ENCODE data around the gene ABLIM1. TPM values are rescaled to one million over a fixed set of nuclear protein-coding genes. Genes with fewer than 3 reads are reported as not detected.

Gene ABLIM1
- total and polyA plus RNA-seq, 10 of the 15 experiments (the other 5 are each of a cell fraction or from before 2014, with no cell fraction given): 14.2 to 50.5 (median 28.1) TPM

DNA sequence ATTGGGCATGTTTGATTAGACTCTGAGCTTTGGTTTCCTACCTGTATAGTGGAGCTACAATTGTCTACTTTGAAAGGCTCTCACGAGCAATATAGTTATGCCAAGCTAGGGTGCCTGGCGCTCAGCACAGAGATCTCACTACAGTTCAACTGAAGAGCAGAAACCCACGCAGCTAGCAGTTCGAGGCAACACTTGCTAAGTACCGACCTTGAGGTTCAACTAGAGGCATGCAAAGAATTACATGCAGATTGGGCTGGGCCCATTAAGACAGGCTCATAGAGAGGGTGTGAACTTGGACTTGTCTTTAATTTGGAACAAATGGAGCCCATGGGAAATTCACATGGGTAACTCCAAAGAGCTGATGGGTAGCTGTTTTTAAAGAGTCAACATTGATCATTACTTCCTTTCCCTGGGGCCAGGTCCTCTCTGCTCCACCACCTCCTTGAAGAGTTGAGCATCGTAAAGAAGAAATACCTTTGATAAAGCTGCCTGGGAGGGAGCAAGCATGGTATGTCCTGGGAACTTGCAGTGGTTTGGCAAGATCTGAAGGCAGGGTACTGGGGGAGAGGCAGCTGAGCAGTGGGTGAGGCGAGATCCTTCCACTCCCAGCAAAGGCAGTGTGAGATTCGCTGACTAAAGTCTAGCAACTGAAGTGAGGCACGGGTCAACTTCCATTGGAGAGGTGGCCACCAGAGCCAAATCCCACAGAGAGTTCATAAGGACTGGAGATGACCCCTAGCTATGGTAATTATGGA lies 228.3 kb downstream of the ABLIM1 start:
- TF ChIP-seq, protein P1, sequence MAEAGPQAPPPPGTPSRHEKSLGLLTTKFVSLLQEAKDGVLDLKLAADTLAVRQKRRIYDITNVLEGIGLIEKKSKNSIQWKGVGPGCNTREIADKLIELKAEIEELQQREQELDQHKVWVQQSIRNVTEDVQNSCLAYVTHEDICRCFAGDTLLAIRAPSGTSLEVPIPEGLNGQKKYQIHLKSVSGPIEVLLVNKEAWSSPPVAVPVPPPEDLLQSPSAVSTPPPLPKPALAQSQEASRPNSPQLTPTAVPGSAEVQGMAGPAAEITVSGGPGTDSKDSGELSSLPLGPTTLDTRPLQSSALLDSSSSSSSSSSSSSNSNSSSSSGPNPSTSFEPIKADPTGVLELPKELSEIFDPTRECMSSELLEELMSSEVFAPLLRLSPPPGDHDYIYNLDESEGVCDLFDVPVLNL (IDR thresholded peaks at IDR 0.05; ENCODE audit: low read depth, low read length): no peak
- H3K9me3 ChIP-seq (replicated peaks; ENCODE audit: control insufficient read depth, insufficient read depth, low read length): no peaks in the 10 kb centered on the region
- ChIA-PET RAD21 (ENCODE audit: unreplicated experiment) (interaction anchor here (1.4 kb wide), 1 partner anchor 126 kb away, joined by 7 read pairs; no protein-coding TSS in a partner anchor), POLR2A (no interaction called here), CTCF (interaction anchor here (1.1 to 2.8 kb wide), 3 partner anchors 17 to 126 kb away, joined by 3 to 15 read pairs (median 3); no protein-coding TSS in a partner anchor), SMC1A (ENCODE audit: uncharacterized antibody, unreplicated experiment) (interaction anchor here (0.6 to 1.3 kb wide), 3 partner anchors 47 to 139 kb away, joined by 3 to 4 read pairs (median 3); no protein-coding TSS in a partner anchor)
- no peaks in the 10 kb centered on the region for H3K79me2 ChIP-seq (ENCODE audit: control insufficient read depth, insufficient read depth, low read length)
- no peak overlapping the region for H3K4me2 ChIP-seq (ENCODE audit: control insufficient read depth, insufficient read depth)
- H2AFZ ChIP-seq (ENCODE audit: control insufficient read depth, low read depth, low read length): no peak overlapping the region
- no peak for DNase-seq (ENCODE audit: low read depth, low spot score)
- no peaks in the 10 kb centered on the region; a peak in 2 of 4 replicates for H3K27me3 ChIP-seq (replicated peaks in 1 of 2; ENCODE audit: control insufficient read depth in 2 of 2, insufficient read depth in 2 of 2, low read length in 1 of 2)
- in situ Hi-C loops (cut with MboI) (loop anchor here (25.0 kb wide), 2 partner anchors 108 to 242 kb away; partner anchors contain the start of gene TDRD1), intact Hi-C loops (cut with micrococcal nuclease; ENCODE audit: unreplicated experiment) (no loop called here)
- no peak overlapping the region for H3K27ac ChIP-seq (ENCODE audit: control insufficient read depth, insufficient read depth)
- H3K4me3 ChIP-seq: no peak overlapping the region
- FAIRE-seq: no peak
- ATAC-seq: no peak
- H3K36me3 ChIP-seq (ENCODE audit: control insufficient read depth in 2 of 2, insufficient read depth in 2 of 2, low read length in 1 of 2): no peaks in the 10 kb centered on the region
- BruUV-seq (replicated peaks): no TSS peak
- no peak overlapping the region for H3K9ac ChIP-seq (ENCODE audit: control insufficient read depth, insufficient read depth, low read length)
- no peaks in the 10 kb centered on the region for H4K20me1 ChIP-seq (ENCODE audit: control insufficient read depth, insufficient read depth)
- 49% methylated on average over 9 of the region's 9 CpGs for WGBS (ENCODE audit: insufficient coverage, insufficient replicate concordance, low lambda C conversion rate, missing lambda C conversion rate)
- no peaks in the 10 kb centered on the region for H3K4me1 ChIP-seq (ENCODE audit: control insufficient read depth, insufficient read depth, low read length)

DNA sequence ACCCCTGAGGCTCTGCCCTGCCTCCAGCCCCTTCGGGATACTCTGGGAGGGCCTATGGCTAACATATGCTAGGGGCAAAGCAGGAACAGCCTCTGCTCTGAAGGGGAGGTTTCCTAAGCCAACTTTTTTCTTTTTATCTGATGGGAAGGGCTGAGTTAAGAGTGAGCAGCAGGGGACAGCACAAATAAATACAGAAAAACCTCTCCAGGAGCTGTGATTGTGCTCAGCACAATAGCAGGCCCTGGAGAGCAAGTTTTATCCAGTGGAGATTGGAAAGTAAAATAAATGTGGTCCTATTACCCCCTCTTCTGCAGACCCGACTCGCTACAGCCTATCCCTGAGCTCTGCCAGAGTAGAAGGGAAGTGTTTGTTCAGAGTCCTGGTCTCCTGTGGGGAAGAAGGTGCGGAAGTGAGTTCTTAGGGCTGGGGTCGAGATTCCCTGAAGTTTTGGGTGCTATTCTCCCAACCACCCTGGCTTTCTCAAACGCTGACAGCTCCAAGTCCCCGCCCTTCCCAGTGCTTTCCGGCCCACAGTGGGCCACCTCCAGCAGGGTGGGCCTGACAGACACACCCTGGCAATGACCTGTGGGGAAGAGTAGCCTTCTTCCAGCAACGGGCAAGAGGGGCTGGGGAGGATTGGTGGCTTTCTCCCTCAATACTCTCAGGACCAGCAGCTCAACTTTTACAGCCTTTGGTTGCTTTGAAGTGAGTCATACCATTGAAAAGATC lies 230.8 kb downstream of the ABLIM1 start:
- H4K20me1 ChIP-seq (ENCODE audit: control insufficient read depth, insufficient read depth): no peaks in the 10 kb centered on the region
- no peaks in the 10 kb centered on the region for H3K36me3 ChIP-seq (ENCODE audit: control insufficient read depth in 2 of 2, insufficient read depth in 2 of 2, low read length in 1 of 2)
- DNase-seq (ENCODE audit: low read depth, low spot score): no peak
- ChIA-PET POLR2A (no interaction called here), SMC1A (ENCODE audit: uncharacterized antibody, unreplicated experiment) (interaction anchor here (1.1 to 1.5 kb wide), 3 partner anchors 8 to 123 kb away, joined by 3 to 9 read pairs (median 3); no protein-coding TSS in a partner anchor), RAD21 (ENCODE audit: unreplicated experiment) (interaction anchor here (0.7 to 2.9 kb wide), 6 partner anchors 19 to 123 kb away, joined by 3 to 7 read pairs (median 6); no protein-coding TSS in a partner anchor), CTCF (interaction anchor here (1.2 to 2.9 kb wide), 5 partner anchors 9 to 123 kb away, joined by 3 to 13 read pairs (median 4); no protein-coding TSS in a partner anchor)
- no peak overlapping the region for H3K9ac ChIP-seq (ENCODE audit: control insufficient read depth, insufficient read depth, low read length)
- no peak overlapping the region for H3K4me3 ChIP-seq
- no peak overlapping the region for H2AFZ ChIP-seq (ENCODE audit: control insufficient read depth, low read depth, low read length)
- TF ChIP-seq SMAD1 (IDR thresholded peaks at IDR 0.05; ENCODE audit: low read depth, partially characterized antibody) (no peak), TCF3 (IDR thresholded peaks at IDR 0.05; ENCODE audit: borderline replicate concordance, insufficient read depth, low read depth, low read length) (no peak), EED (IDR thresholded peaks at IDR 0.05; ENCODE audit: low read depth) (no peak)
- TF ChIP-seq, protein P2, sequence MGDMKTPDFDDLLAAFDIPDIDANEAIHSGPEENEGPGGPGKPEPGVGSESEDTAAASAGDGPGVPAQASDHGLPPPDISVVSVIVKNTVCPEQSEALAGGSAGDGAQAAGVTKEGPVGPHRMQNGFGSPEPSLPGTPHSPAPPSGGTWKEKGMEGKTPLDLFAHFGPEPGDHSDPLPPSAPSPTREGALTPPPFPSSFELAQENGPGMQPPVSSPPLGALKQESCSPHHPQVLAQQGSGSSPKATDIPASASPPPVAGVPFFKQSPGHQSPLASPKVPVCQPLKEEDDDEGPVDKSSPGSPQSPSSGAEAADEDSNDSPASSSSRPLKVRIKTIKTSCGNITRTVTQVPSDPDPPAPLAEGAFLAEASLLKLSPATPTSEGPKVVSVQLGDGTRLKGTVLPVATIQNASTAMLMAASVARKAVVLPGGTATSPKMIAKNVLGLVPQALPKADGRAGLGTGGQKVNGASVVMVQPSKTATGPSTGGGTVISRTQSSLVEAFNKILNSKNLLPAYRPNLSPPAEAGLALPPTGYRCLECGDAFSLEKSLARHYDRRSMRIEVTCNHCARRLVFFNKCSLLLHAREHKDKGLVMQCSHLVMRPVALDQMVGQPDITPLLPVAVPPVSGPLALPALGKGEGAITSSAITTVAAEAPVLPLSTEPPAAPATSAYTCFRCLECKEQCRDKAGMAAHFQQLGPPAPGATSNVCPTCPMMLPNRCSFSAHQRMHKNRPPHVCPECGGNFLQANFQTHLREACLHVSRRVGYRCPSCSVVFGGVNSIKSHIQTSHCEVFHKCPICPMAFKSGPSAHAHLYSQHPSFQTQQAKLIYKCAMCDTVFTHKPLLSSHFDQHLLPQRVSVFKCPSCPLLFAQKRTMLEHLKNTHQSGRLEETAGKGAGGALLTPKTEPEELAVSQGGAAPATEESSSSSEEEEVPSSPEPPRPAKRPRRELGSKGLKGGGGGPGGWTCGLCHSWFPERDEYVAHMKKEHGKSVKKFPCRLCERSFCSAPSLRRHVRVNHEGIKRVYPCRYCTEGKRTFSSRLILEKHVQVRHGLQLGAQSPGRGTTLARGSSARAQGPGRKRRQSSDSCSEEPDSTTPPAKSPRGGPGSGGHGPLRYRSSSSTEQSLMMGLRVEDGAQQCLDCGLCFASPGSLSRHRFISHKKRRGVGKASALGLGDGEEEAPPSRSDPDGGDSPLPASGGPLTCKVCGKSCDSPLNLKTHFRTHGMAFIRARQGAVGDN (IDR thresholded peaks at IDR 0.05): no peak
- ATAC-seq: no peak
- no peaks in the 10 kb centered on the region for H3K4me1 ChIP-seq (ENCODE audit: control insufficient read depth, insufficient read depth, low read length)
- no peak overlapping the region for H3K27ac ChIP-seq (ENCODE audit: control insufficient read depth, insufficient read depth)
- BruUV-seq (replicated peaks): no TSS peak
- no peak overlapping the region for H3K4me2 ChIP-seq (ENCODE audit: control insufficient read depth, insufficient read depth)
- H3K79me2 ChIP-seq (ENCODE audit: control insufficient read depth, insufficient read depth, low read length): no peaks in the 10 kb centered on the region
- intact Hi-C loops (cut with micrococcal nuclease; ENCODE audit: unreplicated experiment) (no loop called here), in situ Hi-C loops (cut with MboI) (loop anchor here (25.0 kb wide), 2 partner anchors 110 to 240 kb away; partner anchors contain the start of gene TDRD1)
- no peaks in the 10 kb centered on the region; a peak in 2 of 4 replicates for H3K27me3 ChIP-seq (replicated peaks in 1 of 2; ENCODE audit: control insufficient read depth in 2 of 2, insufficient read depth in 2 of 2, low read length in 1 of 2)
- FAIRE-seq: no peak
- WGBS (ENCODE audit: insufficient coverage, insufficient replicate concordance, low lambda C conversion rate, missing lambda C conversion rate): 50% methylated on average over 9 of the region's 9 CpGs
- no peaks in the 10 kb centered on the region for H3K9me3 ChIP-seq (replicated peaks; ENCODE audit: control insufficient read depth, insufficient read depth, low read length)
